GM23338 (cell line): ENCODE data around the gene RNF150. TPM values are rescaled to one million over a fixed set of nuclear protein-coding genes. Genes with fewer than 3 reads are reported as not detected.

Source experiments
- ATAC-seq: fragments of 200-7000 bp; cut with Tn5 transposase; 3 replicates; pipeline ENCODE4 v1.9.1; 2020
- DNase-seq: peaks from one replicate; pipeline ENCODE4 v3.0.0-alpha.2; 2015; ENCODE audit warnings: low spot score
- H2AFZ ChIP-seq: fragments of 200-600 bp; sonication (generic); 2 replicates; pipeline ENCODE4 v1.8.0; 2016; ENCODE audit warnings: antibody characterized with exemption, mild to moderate bottlenecking, moderate library complexity
- H3F3A ChIP-seq: fragments of 200-600 bp; sonication (generic); replicated peaks from 2 replicates; pipeline ENCODE4 v1.8.0; 2017; ENCODE audit warnings: antibody characterized with exemption, mixed run types, low read depth
- H3K27ac ChIP-seq: fragments of 200-600 bp; sonication (generic); 2 replicates; pipeline ENCODE4 v1.6.1; 2016; ENCODE audit warnings: low read depth
- H3K27me3 ChIP-seq: fragments of 200-600 bp; sonication (generic); 2 replicates; pipeline ENCODE4 v1.8.0; 2016; ENCODE audit warnings: mild to moderate bottlenecking, mixed run types, moderate library complexity; ENCODE audit not compliant: insufficient read depth
- H3K36me3 ChIP-seq: fragments of 200-600 bp; sonication (generic); 2 replicates; pipeline ENCODE4 v1.8.0; 2016; ENCODE audit warnings: mild to moderate bottlenecking; ENCODE audit not compliant: insufficient read depth
- H3K4me1 ChIP-seq: fragments of 200-600 bp; sonication (generic); 2 replicates; pipeline ENCODE4 v1.8.0; 2016; ENCODE audit warnings: mild to moderate bottlenecking, moderate library complexity; ENCODE audit not compliant: insufficient read depth
- H3K4me2 ChIP-seq: fragments of 200-600 bp; sonication (generic); 2 replicates; pipeline ENCODE4 v1.7.1; 2017; ENCODE audit warnings: mixed run types
- H3K4me3 ChIP-seq: fragments of 200-600 bp; sonication (generic); 2 replicates; pipeline ENCODE4 v1.6.1; 2016; ENCODE audit warnings: mixed run types
- H3K79me2 ChIP-seq: fragments of 200-600 bp; sonication (generic); replicated peaks from 2 replicates; pipeline ENCODE4 v1.8.0; 2017; ENCODE audit warnings: mild to moderate bottlenecking; ENCODE audit not compliant: insufficient read depth
- H3K9me2 ChIP-seq: fragments of 200-600 bp; sonication (generic); 2 replicates; pipeline ENCODE4 v1.8.0; 2017; ENCODE audit not compliant: insufficient read depth
- H4K20me1 ChIP-seq: fragments of 200-600 bp; sonication (generic); replicated peaks from 2 replicates; pipeline ENCODE4 v1.8.0; 2017; ENCODE audit warnings: mild to moderate bottlenecking; ENCODE audit not compliant: insufficient read depth
- H3K27ac Mint-ChIP-seq: 2 replicates; pipeline ENCODE4 v1.8.0; 2020; ENCODE audit warnings: inconsistent platforms, mild to moderate bottlenecking, moderate library complexity, mixed read lengths
- H3K27me3 Mint-ChIP-seq: 3 replicates; pipeline ENCODE4 v1.8.0; 2022; ENCODE audit warnings: low read depth, mild to moderate bottlenecking, moderate library complexity, mixed read lengths, inconsistent platforms; ENCODE audit not compliant: insufficient read depth, poor library complexity
- H3K36me3 Mint-ChIP-seq: 3 replicates; pipeline ENCODE4 v1.8.0; 2021; ENCODE audit warnings: low read depth, mild to moderate bottlenecking, inconsistent platforms, moderate library complexity, mixed read lengths
- H3K4me1 Mint-ChIP-seq: 3 replicates; pipeline ENCODE4 v1.8.0; 2020; ENCODE audit warnings: mild to moderate bottlenecking, inconsistent platforms, mixed read lengths
- H3K4me3 Mint-ChIP-seq: 3 replicates; pipeline ENCODE4 v1.8.0; 2021; ENCODE audit warnings: moderate library complexity, mild to moderate bottlenecking, inconsistent platforms, mixed read lengths
- H3K9me3 Mint-ChIP-seq: 3 replicates; pipeline ENCODE4 v1.8.0; 2020; ENCODE audit warnings: moderate library complexity, mild to moderate bottlenecking, inconsistent platforms, mixed read lengths
- CREB1 ChIP-seq: fragments of 250-450 bp; sonication (Bioruptor Pico); IDR thresholded peaks from 2 replicates; pipeline ENCODE4 v1.5.0; 2020; ENCODE audit warnings: low read depth, mild to moderate bottlenecking, moderate library complexity
- EZH2 ChIP-seq: fragments of 200-600 bp; sonication (generic); IDR thresholded peaks from one replicate; pipeline ENCODE4 v1.8.0; 2017; ENCODE audit warnings: antibody characterized with exemption, mild to moderate bottlenecking, low read depth; ENCODE audit not compliant: unreplicated experiment
- EZH2phosphoT487 ChIP-seq: fragments of 200-600 bp; sonication (generic); IDR thresholded peaks from one replicate; pipeline ENCODE4 v1.8.1; 2018; ENCODE audit warnings: antibody characterized with exemption; ENCODE audit not compliant: unreplicated experiment
- JUNB ChIP-seq: IDR thresholded peaks from one replicate; pipeline ENCODE4 v1.6.1; 2016; ENCODE audit warnings: antibody characterized with exemption; ENCODE audit not compliant: unreplicated experiment
- NANOG ChIP-seq: IDR thresholded peaks from 2 replicates; pipeline ENCODE4 v1.6.1; 2016; ENCODE audit warnings: antibody characterized with exemption, borderline replicate concordance
- POLR2AphosphoS5 ChIP-seq: IDR thresholded peaks from 2 replicates; pipeline ENCODE4 v1.6.1; 2016; ENCODE audit warnings: antibody characterized with exemption, low read depth
- STAT1 ChIP-seq: IDR thresholded peaks from one replicate; pipeline ENCODE4 v1.6.1; 2016; ENCODE audit warnings: antibody characterized with exemption; ENCODE audit not compliant: unreplicated experiment
- ZNF114 ChIP-seq: fragments of 250-450 bp; sonication (Bioruptor Pico); IDR thresholded peaks from 2 replicates; pipeline ENCODE4 v1.5.0; 2020; ENCODE audit warnings: mild to moderate bottlenecking, moderate library complexity
- ZNF331 ChIP-seq: fragments of 250-450 bp; sonication (Bioruptor Pico); IDR thresholded peaks from 2 replicates; pipeline ENCODE4 v1.5.0; 2020; ENCODE audit warnings: low read depth, mild to moderate bottlenecking, moderate library complexity
- polyA plus RNA-seq: library from polyadenylated mRNA; unstranded; fragments of >200 nt; fragmentation: Nextera tagmentation; extraction: Ambion mirVana; gene quantifications from 2 replicates; pipeline ENCODE4 v1.2.1, GENCODE V29; 2016
- total RNA-seq: library from RNA; depleted of rRNA; stranded (reverse); fragments of >200 nt; shearing (Covaris generic); gene quantifications from 2 replicates; pipeline ENCODE4 v1.2.3, GENCODE V29; 2014
- TF ChIP-seq, protein P1 (sequence below), 2 experiments: fragments of 200-600 bp in 1 of 2; sonication (generic) in 1 of 2; conservative IDR thresholded peaks; 2 replicates each; pipeline versions ENCODE4 v1.5.1 to v1.6.1; 2016 to 2017; ENCODE audit warnings: antibody characterized with exemption in 2 of 2, low read depth in 2 of 2, mild to moderate bottlenecking in 2 of 2, moderate library complexity in 1 of 2
- TF ChIP-seq, protein P2 (sequence below): IDR thresholded peaks from 2 replicates; pipeline ENCODE4 v1.6.1; 2016; ENCODE audit warnings: antibody characterized with exemption
- TF ChIP-seq, protein P3 (sequence below): IDR thresholded peaks from one replicate; pipeline ENCODE4 v1.6.1; 2018; ENCODE audit warnings: antibody characterized with exemption; ENCODE audit not compliant: unreplicated experiment

The RNF150 gene
- total and polyA plus RNA-seq, 2 experiments from 2014 or later, result 1.3 to 6.1 TPM

DNA sequence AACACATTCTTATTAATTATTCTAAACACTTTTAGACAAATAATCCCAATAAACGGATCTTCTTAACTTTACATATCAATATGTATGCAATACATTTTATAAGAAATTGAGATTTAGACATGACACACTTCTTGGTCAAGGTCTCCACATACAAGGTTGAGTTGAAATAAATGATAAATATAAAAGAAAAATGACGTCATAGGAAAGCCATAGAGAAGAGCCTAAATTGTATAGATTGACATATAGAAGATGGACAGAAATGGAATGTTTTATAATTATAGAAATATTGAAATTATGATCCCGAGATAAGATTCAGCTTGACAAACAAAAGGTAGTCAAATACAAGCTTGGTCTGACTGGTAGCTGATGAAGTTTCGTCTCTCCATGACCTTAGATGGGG, 87.4 kb downstream of the RNF150 start (continued):
- TF ChIP-seq, protein P1, sequence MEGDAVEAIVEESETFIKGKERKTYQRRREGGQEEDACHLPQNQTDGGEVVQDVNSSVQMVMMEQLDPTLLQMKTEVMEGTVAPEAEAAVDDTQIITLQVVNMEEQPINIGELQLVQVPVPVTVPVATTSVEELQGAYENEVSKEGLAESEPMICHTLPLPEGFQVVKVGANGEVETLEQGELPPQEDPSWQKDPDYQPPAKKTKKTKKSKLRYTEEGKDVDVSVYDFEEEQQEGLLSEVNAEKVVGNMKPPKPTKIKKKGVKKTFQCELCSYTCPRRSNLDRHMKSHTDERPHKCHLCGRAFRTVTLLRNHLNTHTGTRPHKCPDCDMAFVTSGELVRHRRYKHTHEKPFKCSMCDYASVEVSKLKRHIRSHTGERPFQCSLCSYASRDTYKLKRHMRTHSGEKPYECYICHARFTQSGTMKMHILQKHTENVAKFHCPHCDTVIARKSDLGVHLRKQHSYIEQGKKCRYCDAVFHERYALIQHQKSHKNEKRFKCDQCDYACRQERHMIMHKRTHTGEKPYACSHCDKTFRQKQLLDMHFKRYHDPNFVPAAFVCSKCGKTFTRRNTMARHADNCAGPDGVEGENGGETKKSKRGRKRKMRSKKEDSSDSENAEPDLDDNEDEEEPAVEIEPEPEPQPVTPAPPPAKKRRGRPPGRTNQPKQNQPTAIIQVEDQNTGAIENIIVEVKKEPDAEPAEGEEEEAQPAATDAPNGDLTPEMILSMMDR (conservative IDR thresholded peaks at IDR 0.05; ENCODE audit: low read depth in 2 of 2), result no peak

DNA sequence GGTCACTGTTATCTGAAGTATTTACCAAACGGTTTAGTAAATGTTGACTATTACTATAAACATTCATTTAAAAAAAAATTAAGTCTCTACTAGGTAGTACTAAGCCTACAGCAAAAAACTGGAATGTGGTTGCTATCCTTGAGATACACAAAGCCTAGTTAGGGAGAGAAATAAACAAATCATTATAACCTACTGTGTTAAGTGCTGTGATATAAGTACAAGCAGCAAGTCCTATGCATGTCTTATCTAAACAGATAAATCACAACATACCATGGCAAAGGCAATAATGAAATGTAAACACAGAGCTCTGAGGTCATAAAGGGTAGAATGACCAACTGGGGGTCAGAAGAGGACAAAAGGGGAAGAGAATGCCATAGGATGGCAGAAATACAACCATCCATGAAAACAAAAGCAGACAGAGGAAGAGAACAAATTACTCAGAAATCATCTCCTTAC, 92.2 kb downstream of the RNF150 start:
- no peak for ATAC-seq
- Histone ChIP-seq H3K36me3 (no peaks in the 10 kb centered on the region), H3F3A (no peaks in the 10 kb centered on the region), H3K4me3 (no peak overlapping the region), H3K9me2 (no peaks in the 10 kb centered on the region), H3K27me3 (no peaks in the 10 kb centered on the region), H4K20me1 (no peaks in the 10 kb centered on the region), H3K4me1 (no peaks in the 10 kb centered on the region), H3K27ac (no peak overlapping the region), H3K79me2 (no peaks in the 10 kb centered on the region), H3K4me2 (no peak overlapping the region), H2AFZ (no peak overlapping the region)
- no peak for DNase-seq
- Mint-ChIP-seq H3K27ac (no peak overlapping the region), H3K4me3 (no peak overlapping the region), H3K4me1 (peaks cover 9% of the 10 kb centered on the region; the same call in 2 of the 3 replicates), H3K36me3 (no peaks in the 10 kb centered on the region), H3K27me3 (no peaks in the 10 kb centered on the region), H3K9me3 (no peaks in the 10 kb centered on the region)
- TF ChIP-seq NANOG (no peak), POLR2AphosphoS5 (no peak), ZNF331 (CRISPR knock-in tag) (no peak), STAT1 (no peak), JUNB (no peak), EZH2 (no peak), EZH2phosphoT487 (no peak), ZNF114 (CRISPR knock-in tag) (no peak), CREB1 (CRISPR knock-in tag) (no peak)
- TF ChIP-seq, protein P1 (conservative IDR thresholded peaks at IDR 0.05; ENCODE audit: low read depth in 2 of 2), result no peak
- TF ChIP-seq, protein P2, sequence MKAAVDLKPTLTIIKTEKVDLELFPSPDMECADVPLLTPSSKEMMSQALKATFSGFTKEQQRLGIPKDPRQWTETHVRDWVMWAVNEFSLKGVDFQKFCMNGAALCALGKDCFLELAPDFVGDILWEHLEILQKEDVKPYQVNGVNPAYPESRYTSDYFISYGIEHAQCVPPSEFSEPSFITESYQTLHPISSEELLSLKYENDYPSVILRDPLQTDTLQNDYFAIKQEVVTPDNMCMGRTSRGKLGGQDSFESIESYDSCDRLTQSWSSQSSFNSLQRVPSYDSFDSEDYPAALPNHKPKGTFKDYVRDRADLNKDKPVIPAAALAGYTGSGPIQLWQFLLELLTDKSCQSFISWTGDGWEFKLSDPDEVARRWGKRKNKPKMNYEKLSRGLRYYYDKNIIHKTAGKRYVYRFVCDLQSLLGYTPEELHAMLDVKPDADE, result no peak
- TF ChIP-seq, protein P3, sequence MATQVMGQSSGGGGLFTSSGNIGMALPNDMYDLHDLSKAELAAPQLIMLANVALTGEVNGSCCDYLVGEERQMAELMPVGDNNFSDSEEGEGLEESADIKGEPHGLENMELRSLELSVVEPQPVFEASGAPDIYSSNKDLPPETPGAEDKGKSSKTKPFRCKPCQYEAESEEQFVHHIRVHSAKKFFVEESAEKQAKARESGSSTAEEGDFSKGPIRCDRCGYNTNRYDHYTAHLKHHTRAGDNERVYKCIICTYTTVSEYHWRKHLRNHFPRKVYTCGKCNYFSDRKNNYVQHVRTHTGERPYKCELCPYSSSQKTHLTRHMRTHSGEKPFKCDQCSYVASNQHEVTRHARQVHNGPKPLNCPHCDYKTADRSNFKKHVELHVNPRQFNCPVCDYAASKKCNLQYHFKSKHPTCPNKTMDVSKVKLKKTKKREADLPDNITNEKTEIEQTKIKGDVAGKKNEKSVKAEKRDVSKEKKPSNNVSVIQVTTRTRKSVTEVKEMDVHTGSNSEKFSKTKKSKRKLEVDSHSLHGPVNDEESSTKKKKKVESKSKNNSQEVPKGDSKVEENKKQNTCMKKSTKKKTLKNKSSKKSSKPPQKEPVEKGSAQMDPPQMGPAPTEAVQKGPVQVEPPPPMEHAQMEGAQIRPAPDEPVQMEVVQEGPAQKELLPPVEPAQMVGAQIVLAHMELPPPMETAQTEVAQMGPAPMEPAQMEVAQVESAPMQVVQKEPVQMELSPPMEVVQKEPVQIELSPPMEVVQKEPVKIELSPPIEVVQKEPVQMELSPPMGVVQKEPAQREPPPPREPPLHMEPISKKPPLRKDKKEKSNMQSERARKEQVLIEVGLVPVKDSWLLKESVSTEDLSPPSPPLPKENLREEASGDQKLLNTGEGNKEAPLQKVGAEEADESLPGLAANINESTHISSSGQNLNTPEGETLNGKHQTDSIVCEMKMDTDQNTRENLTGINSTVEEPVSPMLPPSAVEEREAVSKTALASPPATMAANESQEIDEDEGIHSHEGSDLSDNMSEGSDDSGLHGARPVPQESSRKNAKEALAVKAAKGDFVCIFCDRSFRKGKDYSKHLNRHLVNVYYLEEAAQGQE, result no peak
